ENCODE measurements around the gene CBARP. TPM values are rescaled to one million over a fixed set of nuclear protein-coding genes. Genes with fewer than 3 reads are reported as not detected.

CBARP gene
- total and polyA plus RNA-seq, 2 donors from 2014 or later: 1.0 to 1.1 TPM

DNA sequence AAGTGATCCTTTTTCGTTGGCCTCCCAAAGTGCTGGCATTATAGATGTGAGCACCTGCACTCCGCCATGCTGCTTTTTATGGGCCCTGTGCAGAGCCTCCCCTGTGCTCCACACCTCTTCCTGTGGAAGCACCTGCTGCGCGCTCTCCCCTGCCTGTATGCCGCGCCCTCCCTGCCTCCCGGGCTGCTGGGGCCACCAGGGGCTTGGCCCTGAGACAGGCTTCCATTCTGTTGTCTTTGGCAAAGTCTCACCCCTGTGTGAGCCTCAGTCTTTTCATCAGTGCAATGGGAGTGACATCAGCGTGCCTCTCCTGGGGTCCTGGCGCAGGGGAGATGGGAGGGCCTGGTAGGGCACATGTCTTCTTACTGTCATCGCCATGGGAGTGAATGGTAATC is 38.8 kb upstream of the CBARP start:
- Histone ChIP-seq H3K4me1 (ENCODE audit: control insufficient read depth in 2 of 3, insufficient read depth in 2 of 3, low read depth in 1 of 3, low read length in 3 of 3) (peaks cover 0 to 35% (median 14%) of the 10 kb centered on the region in 3 donors), H3K9me3 (ENCODE audit: control insufficient read depth in 2 of 3, insufficient read depth in 1 of 3, low read length in 3 of 3) (no peaks in the 10 kb centered on the region), H3K4me3 (ENCODE audit: low read length in 3 of 3) (peak overlapping the region in 1 of 3 donors; percentile 75), H3K36me3 (ENCODE audit: control insufficient read depth in 2 of 3, insufficient read depth in 3 of 3, low read length in 3 of 3) (peaks cover 2 to 36% (median 12%) of the 10 kb centered on the region in 3 donors), H3K27ac (ENCODE audit: low read depth in 2 of 2, low read length in 2 of 2) (no peak overlapping the region), H3K27me3 (ENCODE audit: control insufficient read depth, insufficient read depth, low read length) (no peaks in the 10 kb centered on the region), H3K9ac (ENCODE audit: low read length in 3 of 3) (peak overlapping the region in 1 of 3 donors; percentile 73)
- no peak for FAIRE-seq
- intact Hi-C loops (cut with DNase I): no loop called here
- no peak for DNase-seq
- TF ChIP-seq, protein P1, sequence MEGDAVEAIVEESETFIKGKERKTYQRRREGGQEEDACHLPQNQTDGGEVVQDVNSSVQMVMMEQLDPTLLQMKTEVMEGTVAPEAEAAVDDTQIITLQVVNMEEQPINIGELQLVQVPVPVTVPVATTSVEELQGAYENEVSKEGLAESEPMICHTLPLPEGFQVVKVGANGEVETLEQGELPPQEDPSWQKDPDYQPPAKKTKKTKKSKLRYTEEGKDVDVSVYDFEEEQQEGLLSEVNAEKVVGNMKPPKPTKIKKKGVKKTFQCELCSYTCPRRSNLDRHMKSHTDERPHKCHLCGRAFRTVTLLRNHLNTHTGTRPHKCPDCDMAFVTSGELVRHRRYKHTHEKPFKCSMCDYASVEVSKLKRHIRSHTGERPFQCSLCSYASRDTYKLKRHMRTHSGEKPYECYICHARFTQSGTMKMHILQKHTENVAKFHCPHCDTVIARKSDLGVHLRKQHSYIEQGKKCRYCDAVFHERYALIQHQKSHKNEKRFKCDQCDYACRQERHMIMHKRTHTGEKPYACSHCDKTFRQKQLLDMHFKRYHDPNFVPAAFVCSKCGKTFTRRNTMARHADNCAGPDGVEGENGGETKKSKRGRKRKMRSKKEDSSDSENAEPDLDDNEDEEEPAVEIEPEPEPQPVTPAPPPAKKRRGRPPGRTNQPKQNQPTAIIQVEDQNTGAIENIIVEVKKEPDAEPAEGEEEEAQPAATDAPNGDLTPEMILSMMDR (IDR thresholded peaks at IDR 0.05; ENCODE audit: borderline replicate concordance, extremely low read depth, insufficient read depth): no peak

- Histone ChIP-seq H3K27me3 (ENCODE audit: control insufficient read depth, insufficient read depth, low read length) (no peaks in the 10 kb centered on the region), H3K9ac (ENCODE audit: low read length in 3 of 3) (peak overlapping the region in 2 of 3 donors; percentile 49 to 73), H3K9me3 (ENCODE audit: control insufficient read depth in 2 of 3, insufficient read depth in 1 of 3, low read length in 3 of 3) (no peaks in the 10 kb centered on the region)
These were observed 38.3 kb upstream of the CBARP start for GRCh38 chr19:1275976-1276627.

GRCh38 chr19:1275260-1275975 is 37.6 kb upstream of the CBARP start, which contains the start of gene FAM174C:
Gene FAM174C (plus strand): TSS chr19:1275530. CDS start chr19:1275550, 20 bp downstream.
- TF ChIP-seq, protein P1 (IDR thresholded peaks at IDR 0.05; ENCODE audit: borderline replicate concordance, extremely low read depth, insufficient read depth): no peak
- FAIRE-seq: no peak
- H3K4me3 ChIP-seq (ENCODE audit: low read length in 3 of 3): peak within 1 kb of the TSS; percentile 44 to 75 (median 67)

More at GRCh38 chr19:1275976-1276627, 38.3 kb upstream of the CBARP start:
- H3K27ac ChIP-seq (ENCODE audit: low read depth in 2 of 2, low read length in 2 of 2): peak overlapping the region; percentile 98 to 99
- peak overlapping the region; percentile 20 to 75 (median 67) for H3K4me3 ChIP-seq (ENCODE audit: low read length in 3 of 3)
- FAIRE-seq (no peak), DNase-seq (no peak)
- intact Hi-C loops (cut with DNase I): no loop called here
- H3K36me3 ChIP-seq (ENCODE audit: control insufficient read depth in 2 of 3, insufficient read depth in 3 of 3, low read length in 3 of 3): peaks cover 2 to 41% (median 14%) of the 10 kb centered on the region in 3 donors
- TF ChIP-seq, protein P1 (IDR thresholded peaks at IDR 0.05; ENCODE audit: borderline replicate concordance, extremely low read depth, insufficient read depth): no peak
- H3K4me1 ChIP-seq (ENCODE audit: control insufficient read depth in 2 of 3, insufficient read depth in 2 of 3, low read depth in 1 of 3, low read length in 3 of 3): peaks cover 0 to 40% (median 17%) of the 10 kb centered on the region in 3 donors

More at GRCh38 chr19:1275260-1275975, 37.6 kb upstream of the CBARP start, which contains the start of gene FAM174C:
- Histone ChIP-seq H3K9ac (ENCODE audit: low read length in 3 of 3) (peak within 1 kb of the TSS in 2 of 3 donors; percentile 70 to 73), H3K27ac (ENCODE audit: low read depth in 2 of 2, low read length in 2 of 2) (peak within 1 kb of the TSS; percentile 98 to 99), H3K27me3 (ENCODE audit: control insufficient read depth, insufficient read depth, low read length) (no peaks in the 10 kb centered on the region), H3K36me3 (ENCODE audit: control insufficient read depth in 2 of 3, insufficient read depth in 3 of 3, low read length in 3 of 3) (peaks cover 5 to 44% (median 17%) of the 10 kb centered on the region in 3 donors), H3K9me3 (ENCODE audit: control insufficient read depth in 2 of 3, insufficient read depth in 1 of 3, low read length in 3 of 3) (no peaks in the 10 kb centered on the region), H3K4me1 (ENCODE audit: control insufficient read depth in 2 of 3, insufficient read depth in 2 of 3, low read depth in 1 of 3, low read length in 3 of 3) (peaks cover 0 to 47% (median 22%) of the 10 kb centered on the region in 3 donors)
- intact Hi-C loops (cut with DNase I): no loop called here
- peak; percentile 97 to 99 (median 99) for DNase-seq

Measured in kidney (tissue), 14 donors.